Cortex of kidney (tissue), 1 donor: ENCODE measurements around the gene ALX3.

Experiments used
- DNase-seq: peaks from one replicate; lab custom pipeline; 2025; lab: John Stamatoyannopoulos, UW

Gene ALX3

GRCh38 chr1:110070671-110071242, at the start of gene ALX3:
Gene ALX3 (minus strand): TSS chr1:110070672. CDS start chr1:110070612, 60 bp downstream.
- no peak for DNase-seq

DNA sequence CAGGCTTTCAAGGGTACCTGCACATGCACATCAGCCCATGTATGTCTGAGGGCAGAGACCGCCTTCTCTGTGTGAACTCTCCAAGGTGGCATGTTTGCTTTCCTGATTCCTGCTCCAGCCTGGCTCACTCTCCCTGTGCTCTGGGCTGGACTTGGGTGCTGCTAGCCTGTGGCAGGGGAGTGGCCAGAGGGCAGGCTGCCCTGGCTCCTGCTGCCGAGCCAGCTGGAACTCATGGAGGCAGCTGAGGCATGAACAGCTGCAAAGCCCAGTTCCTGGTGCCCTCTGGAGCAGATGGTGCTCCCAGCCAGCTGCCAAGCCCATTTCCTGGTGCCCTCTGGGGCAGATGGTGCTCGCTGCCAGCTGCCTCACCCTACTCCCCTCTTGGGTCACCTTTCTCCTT, 49.4 kb upstream of the ALX3 start:
- no peak for DNase-seq

GRCh38 chr1:110118636-110119396, 48.3 kb upstream of the ALX3 start:
- no peak for DNase-seq

DNA sequence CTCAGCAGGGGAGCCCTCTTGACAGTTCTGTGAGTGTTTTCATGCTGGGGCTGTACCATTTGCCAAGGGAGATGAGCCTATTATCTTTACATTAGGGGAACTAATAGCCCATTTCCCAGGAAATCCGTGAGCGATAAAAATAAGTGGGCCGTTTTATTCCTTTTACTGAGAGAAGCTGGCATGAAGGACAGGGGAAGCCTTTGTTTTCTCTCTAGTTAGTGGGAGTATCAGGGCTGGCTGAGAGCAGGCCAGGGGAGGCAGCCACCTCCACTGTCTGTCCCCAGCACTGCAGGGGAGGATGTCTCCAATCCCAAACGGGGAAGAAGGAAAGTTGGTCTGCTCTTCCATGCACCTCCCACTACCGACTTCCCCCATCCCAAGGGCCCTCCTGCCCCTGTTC, 44.3 kb upstream of the ALX3 start:
- no peak for DNase-seq

DNA sequence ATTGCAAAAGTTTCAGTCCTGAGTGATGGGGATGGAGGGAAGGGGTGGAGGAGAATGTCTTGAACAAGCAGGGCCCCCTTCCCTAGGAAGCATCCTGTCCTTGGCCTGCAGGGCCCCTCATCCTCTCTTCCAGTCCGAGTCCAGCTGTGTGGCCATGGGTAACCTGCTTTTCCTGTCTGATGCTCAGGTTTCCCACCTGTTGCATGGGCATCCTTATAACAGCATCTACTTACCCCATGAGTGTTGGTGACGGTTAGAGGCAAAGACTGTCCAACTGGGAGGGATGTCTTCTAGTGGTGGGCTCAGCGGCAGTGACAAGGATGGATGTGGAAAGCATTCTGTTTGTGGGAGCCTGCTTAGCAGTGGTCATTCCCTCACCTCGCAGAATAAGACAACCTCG, 43.7 kb upstream of the ALX3 start:
- no peak for DNase-seq

DNA sequence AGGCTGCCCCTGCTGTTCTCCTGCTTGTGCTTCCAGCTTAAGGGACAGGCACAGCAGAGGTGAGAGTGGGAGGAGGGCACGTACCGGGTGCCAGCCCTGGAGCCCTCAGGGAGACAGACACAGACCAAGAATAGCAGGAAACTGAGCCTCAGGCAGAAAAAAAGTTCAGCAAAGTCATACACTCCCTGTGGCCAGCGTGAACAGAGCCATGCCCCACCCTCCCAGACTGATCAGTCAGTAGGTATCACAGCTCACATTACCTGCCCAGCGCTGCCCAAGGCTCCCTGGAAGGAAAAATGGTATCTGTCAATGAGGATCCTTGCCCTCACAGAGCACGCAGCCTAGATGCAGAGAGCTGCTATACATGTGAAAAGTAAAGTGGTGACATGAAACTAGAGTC, 43.1 kb upstream of the ALX3 start:
- no peak for DNase-seq

DNA sequence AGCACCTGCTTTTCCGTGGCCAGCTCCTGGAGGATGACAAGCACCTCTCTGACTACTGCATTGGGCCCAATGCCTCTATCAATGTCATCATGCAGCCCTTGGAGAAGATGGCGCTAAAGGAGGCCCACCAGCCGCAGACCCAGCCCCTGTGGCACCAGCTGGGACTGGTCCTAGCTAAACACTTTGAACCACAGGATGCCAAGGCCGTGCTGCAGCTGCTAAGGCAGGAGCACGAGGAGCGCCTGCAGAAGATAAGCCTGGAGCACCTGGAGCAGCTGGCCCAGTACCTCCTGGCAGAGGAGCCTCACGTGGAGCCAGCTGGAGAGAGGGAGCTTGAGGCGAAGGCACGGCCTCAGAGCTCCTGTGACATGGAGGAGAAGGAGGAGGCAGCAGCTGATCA, 42.2 kb upstream of the ALX3 start:
- DNase-seq = no peak

- no peak for DNase-seq
Observed at GRCh38 chr1:110112143-110112542, 41.7 kb upstream of the ALX3 start, which contains the start of gene UBL4B. Gene UBL4B (plus strand): TSS chr1:110112443. CDS start chr1:110112535, 92 bp downstream.

DNA sequence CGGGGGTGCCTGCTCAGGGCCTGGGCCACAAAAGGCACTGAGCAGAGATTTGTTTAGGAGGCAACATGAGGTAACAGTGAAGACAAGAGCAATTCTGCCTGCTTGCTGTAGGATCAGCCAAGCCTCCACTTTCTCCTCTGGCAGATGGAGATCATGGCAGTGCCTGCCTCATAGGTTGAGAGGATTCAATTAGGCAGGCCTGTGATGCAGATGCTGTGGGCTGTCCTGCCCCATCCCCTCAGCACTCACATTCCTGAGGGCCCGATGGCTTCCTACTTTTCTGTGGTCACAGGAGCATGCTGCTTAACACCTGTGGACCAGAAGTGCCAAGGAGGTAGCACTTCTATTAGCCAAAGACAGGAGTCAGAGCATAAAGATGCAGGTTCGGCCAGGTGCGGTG, 40.6 kb upstream of the ALX3 start:
- DNase-seq = no peak

- DNase-seq = no peak
Observed at GRCh38 chr1:110107867-110108469, 37.5 kb upstream of the ALX3 start.

DNA sequence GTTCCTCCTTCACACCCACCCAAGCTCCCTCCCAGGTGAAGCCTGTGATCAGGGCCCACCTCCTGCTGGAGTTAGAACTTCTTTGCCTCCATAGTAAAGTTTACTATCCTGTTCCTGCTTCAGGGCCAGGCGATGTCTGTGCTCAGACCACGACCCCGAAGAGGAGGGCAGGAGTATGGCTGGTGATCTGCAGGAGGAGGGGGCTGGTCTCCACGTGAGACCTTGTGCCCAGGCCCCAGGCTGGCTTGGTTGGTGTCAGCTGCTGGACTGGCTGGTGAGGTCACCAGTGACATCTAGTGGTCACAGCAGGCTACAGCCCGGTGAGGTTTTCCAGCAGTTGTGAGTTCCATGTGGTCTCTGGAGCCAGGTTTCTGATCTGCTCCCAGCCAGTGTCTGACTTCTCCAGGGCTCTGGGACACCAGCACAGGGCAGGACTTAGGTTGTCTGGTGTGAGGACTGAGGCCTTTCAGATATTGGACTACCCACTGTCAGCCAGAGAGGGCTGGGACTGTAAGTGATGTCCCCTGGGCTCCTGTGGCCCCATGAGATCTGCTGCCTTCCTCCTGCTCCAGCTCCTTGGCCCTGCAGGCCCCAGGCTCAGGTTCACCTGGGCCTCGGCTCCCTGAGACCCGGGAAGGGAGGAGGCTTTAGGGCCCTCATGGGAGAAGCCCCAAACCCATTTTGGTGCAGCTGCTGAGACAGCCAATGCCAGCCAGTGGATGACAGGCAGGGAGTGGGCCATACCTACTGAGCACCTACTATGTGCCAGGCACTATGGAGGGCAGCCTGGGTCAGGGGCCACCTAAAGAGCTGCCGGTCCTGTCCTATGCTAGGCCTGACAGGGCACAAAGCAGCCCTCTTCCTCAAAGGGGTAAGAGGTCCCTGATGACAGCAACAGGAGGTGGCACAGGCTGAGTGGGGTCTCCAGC, 35.8 kb upstream of the ALX3 start:
- no peak for DNase-seq

DNA sequence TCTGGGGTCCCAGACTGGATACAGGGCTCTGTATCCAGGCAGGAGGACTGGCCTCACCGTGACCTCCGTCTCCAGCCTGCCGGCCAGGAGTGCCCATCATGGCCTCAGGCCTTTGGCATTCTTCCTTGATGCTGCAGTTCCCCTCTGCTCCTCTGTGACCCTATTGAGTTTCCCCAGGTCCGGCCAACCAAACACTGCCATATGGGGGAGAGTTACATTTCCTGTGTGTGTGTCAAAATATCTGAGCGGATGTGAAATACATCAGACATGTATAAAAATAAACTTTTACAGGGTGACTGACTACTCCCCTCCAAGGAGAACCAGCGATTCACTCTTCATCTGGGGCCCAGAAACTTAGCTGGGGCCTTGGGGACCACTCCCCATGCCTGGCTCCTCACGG, 31.6 kb upstream of the ALX3 start:
- no peak for DNase-seq

- no peak for DNase-seq
Observed at GRCh38 chr1:110100335-110100734, 29.9 kb upstream of the ALX3 start.

DNA sequence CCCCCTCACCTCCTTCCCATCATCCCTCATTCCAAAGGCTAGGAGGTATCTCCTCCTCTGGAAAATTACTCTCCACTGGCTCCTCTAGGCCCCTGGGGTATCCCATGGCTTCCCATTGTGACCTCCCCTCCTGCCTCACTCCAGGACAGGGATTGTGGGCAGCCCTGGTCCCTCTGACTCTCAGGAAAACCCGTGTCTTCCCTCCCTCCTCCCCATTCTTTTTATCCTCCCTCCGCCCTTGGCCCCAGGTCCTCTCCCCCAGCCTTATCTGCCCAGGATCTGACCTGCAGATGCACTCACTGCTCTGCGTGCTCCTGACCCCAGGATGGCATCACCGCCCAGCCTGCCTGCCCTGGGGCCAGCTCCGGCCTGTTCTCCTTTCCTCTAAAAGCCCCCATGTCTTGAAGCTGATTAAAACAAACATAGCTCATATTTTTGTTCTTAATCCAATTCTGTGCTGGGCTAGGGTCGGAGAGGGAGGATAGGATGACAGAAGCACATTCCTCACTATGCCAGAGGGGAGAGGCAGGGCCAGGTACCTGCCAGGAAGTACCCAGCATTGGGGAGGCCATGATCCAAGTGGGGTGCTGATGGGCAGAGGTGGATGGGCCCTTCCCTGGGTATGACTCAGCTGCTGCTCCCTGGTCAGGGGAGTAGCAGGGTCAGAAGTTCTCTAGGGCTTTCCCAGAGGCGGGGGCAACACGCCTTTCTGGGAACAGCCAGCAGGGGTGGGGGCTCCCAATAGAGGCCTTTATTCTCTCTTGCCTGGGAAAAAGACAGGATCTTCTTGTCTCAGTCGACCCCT, 28.0 kb upstream of the ALX3 start:
- no peak for DNase-seq

DNA sequence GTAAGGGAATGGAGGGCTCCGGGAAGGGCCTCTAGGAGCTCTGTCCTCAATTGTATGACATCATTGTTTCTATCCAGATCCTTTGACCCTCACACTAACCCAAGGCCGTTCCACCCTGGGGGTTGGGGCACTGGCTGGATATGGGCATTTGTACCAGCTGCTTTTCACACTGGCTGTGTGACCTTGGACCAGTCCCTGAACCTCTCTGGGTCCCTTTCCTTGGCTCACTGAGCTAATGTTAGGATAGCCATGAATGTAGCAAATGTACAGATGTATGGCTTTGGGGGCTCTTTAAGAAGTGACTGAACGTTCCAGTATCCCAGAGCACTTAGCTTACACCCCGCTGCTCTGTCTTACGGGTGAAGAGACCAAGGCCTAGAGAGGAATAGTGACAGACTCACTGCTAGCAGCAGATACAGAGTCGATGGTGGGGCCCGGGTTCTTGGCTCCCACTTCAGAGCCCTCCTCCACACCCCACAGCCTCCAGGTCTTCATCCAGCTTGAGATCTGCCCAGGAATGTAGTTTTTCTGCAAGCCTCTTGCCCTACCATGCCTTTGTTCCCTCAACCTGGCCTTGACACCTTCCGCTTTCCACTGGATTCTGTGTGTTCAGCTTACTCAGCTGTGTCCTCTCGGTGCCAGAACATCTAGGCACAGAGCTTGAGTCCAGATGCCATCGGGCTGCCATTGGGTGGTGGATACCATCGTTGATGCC, 27.2 kb upstream of the ALX3 start:
- DNase-seq = no peak

GRCh38 chr1:110094931-110095654, 24.6 kb upstream of the ALX3 start:
- no peak for DNase-seq

- no peak for DNase-seq
Observed at GRCh38 chr1:110092991-110093390, 22.5 kb upstream of the ALX3 start.

DNA sequence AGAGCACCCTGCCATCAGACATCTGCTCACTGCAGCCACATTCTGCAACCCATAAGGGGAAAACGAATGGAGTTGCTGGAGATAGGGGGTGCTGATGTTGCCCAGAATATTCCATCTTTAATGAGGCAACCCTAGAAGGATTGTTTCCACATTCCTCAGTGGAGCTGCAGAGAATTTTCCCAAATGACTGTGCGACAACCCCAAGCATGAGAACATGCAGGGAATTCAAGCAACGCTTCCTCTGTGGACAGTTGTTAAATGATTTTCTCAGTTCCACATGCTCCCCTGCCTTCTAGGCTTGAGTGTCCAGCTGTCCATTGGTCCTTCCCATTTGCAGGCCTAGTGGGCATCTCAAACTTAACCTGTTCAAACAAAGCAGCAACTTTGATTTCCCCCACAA, 21.3 kb upstream of the ALX3 start:
- DNase-seq = no peak

GRCh38 chr1:110091381-110091780, 20.9 kb upstream of the ALX3 start:
- DNase-seq = no peak
